T-helper 2 cell (primary cell): ENCODE data around the gene CLDND2.
A peak's percentile ranks its signal among the peaks of the same experiment; 100 is the strongest.

Source experiments
- DNase-seq, 5 experiments: peaks; one replicate each; pipeline versions ENCODE4 v3.0.0 to v3.0.0-alpha.2; 2012 to 2022

Gene CLDND2

DNA sequence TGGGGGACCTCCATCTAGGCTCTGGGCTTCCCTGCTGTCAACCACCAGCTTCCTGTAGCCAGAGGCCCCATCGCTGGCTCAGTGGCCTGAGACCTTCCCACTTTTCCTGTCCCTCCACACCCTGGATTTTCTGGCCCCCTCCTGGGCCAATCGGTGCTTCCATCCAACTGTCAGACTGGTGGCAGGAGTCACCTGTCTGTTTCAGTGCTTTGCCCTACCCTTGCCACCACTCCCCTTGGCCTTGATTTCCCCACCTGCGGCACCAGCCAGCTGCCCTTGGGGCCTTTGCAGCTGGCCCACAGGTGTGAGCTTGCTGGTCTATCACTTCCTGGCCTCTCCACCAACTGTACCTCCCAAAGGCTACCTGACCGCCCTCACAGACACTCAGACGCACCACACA, 39.4 kb downstream of the CLDND2 start:
- no peak for DNase-seq

DNA sequence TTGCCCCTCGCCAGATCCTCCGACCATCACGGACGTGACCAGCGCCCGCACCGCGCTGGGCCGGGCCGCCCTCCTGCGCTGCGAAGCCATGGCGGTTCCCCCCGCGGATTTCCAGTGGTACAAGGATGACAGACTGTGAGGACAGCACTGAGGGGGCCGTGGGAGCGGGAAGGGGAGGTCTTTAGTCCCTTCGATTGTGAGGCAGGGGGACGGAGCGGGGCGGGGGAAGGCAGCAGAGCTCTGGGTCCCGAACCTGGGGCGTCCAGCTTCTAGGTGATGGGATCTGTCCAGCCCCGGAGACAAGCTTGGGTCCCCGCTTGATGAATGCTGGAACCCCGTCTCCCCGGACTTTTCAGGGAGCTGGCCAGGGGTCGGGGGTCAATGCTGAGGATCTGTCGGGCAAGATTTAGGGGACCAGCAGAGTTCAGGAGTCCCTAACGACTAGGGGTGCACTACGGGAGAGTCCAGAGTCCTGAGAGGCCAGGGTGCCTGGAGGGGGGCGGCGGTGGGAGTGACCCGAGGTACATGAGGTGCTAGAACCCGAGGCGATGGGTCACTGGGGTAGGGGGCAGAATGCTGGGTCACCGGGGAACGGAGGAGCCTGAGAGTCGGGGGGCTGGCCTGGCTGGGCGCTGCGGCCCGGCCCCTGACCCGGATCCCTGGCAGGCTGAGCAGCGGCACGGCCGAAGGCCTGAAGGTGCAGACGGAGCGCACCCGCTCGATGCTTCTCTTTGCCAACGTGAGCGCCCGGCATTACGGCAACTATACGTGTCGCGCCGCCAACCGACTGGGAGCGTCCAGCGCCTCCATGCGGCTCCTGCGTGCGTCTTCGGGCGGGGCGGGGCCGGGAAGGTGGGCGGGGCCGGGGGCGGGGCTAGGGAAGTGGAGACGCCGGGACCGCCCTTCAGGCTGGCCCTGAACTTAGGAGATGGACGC, 41.5 kb downstream of the CLDND2 start:
- DNase-seq, result peak in 4 of 5 experiments; percentile 24 to 90 (median 40)

GRCh38 chr19:51326216-51327065, 42.4 kb downstream of the CLDND2 start:
- DNase-seq, result no peak

DNA sequence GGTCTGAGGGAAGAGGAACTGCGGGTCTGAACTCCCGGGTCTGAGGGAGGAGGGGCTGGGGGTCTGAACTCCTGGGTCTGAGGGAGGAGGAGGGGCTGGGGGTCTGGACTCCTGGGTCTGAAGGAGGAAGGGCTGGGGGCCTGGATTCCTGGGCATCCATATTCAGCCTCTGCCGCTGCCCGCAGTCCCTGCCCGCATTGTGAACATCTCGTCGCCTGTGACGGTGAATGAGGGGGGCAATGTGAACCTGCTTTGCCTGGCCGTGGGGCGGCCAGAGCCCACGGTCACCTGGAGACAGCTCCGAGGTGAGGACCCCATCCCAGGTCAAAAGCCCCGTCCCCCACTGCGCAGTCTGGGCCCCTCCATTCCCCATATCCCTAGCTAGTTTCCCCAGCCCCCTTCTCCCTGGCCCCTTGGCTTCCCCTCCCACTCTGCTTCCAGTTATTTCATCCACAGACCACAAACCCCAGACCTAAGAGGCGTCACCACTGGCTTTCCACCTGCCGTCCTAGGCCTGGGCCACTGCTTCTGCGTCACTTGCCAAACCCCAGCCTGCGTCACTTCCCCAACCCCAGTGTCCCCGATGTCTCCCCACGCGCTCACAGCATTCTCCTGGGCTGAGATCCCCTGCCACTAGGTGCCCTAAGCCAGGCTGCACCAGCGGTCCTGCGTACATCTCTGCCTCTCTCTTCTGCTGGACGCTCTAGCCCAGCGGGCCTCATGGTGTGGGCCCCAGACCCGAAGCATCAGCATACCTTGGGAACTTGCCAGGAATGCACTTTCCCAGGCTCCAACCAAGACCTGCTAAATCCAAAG, 43.4 kb downstream of the CLDND2 start:
- DNase-seq, result peak in 1 of 5 experiments; percentile 82

GRCh38 chr19:51324167-51324481, 44.7 kb downstream of the CLDND2 start:
- no peak for DNase-seq

GRCh38 chr19:51323481-51324166, 45.2 kb downstream of the CLDND2 start:
- no peak for DNase-seq

DNA sequence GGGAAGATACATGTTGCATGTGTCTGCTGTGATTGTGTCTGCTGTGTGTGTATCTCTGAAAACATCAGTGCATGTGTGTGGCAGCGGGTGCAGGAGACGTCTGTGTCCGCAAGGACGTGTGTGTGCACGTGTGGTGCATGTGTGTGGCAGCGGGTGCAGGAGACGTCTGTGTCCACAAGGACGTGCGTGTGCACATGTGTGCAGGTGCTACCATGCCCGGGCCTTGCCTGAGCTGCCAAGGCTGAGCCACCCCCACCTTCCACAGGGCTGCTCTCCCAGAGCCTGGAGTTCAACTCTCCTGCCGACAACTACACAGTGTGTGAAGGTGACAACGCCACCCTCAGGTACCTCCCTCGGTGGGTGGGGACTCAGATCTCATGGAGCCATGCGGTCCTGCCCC, 47.0 kb downstream of the CLDND2 start:
- DNase-seq, result no peak

GRCh38 chr19:51320280-51320657, 48.5 kb downstream of the CLDND2 start:
- no peak for DNase-seq

GRCh38 chr19:51319649-51320279, 49.0 kb downstream of the CLDND2 start:
- no peak for DNase-seq

DNA sequence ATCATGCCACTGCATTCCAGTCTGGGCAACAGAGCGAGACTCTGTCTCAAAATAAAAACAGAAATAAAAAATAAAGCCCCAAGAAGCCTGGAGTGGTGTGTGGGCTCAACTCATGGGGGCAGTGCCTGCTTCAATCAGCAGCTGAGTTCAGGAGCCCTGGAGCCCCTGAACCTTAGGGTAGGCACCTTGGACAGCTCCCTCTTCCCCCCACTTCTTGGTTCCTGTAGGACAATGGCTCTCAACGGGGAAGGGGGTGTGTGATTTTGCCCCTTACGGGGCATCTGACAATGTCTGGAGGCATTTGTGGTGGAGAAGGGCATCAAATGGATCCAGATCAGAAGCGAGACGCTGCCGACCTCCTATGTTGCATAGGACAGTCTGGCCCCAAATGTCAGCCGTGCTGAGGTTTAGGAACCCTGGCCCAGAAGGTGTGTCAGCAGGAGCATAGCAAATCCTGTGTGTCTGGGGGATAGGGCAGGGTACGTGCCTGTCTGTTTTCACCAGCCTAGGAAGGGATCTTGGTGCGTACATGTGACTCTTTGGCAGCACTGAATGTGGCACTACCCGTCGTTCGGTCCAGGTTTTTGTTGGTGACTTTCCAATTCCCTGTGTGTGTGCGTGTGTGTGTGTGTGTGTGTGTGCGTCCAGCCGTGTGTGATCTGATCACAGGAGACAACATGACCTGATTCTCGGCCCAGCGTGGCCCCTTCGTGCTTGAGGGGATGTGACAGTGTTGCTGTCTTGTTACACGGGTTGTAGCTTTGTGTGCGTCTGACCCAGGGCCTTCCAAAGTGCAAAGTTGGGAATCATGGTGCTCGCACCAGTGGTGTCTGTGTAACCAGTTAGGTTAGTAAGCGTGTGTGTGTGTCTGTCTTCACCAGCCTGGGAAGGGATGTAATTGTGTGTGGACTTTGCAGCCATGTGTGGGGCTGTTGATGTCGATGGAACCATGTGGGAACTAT, 49.8 kb downstream of the CLDND2 start:
- DNase-seq, result no peak

DNA sequence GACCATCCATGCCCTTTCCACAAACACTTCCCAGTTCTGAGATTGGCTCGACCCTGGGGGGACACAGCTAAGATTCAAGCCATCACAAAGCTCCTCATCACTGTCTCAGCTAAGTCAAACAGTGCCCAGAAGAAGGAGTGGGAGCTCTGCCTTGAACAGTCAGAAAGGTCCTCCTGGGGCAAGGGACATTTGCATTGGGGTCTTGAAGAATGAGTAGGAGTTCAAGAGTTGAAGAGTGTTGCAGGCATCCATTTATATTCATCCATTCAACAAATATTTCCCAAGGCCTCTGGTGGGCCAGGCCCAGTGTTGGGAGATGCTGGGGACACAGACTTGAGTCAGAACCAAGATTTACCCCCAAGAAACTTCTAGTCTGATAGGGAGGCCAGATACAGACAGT, 50.8 kb downstream of the CLDND2 start:
- DNase-seq, result no peak

DNA sequence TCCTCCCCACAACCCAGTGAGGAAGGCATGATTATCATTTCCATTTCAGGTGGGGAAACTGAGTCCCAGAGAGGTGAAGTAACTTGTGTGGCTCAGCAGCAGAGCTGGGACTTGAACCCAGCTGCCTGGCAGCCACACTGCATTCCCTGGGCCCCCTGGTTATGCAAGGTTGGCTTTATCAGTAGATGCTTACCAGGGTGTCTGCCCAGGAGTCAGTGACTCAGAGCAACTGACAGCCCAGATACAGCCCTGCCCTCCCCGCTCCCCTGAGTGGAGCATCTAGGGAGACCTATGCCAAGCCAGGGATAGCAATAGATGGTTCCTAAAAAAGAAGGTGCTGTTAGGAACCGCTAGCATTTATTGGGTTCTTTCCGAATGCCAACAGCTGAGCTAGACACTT, 51.4 kb downstream of the CLDND2 start:
- DNase-seq, result no peak
